ENCODE measurements around the gene C1orf94. TPM values are rescaled to one million over a fixed set of nuclear protein-coding genes. Genes with fewer than 3 reads are reported as not detected.

The C1orf94 gene
- total and polyA plus RNA-seq, 2 of the 4 experiments (the other 2 are of a cell fraction), result not detected

GRCh38 chr1:34213956-34214355, 37.2 kb downstream of the C1orf94 start:
- Histone ChIP-seq H3K9me3 (ENCODE audit: control insufficient read depth, insufficient read depth, low read length) (peaks cover 34% of the 10 kb centered on the region), H3K56ac (ENCODE audit: extremely low read depth, insufficient read depth, low read length) (no peak overlapping the region), H3K18ac (ENCODE audit: low read depth, low read length) (no peak overlapping the region), H4K8ac (ENCODE audit: low read depth in 2 of 2, low read length in 2 of 2) (no peak overlapping the region), H2BK120ac (ENCODE audit: low read depth, low read length) (no peak overlapping the region), H2BK15ac (ENCODE audit: low read depth, low read length) (no peak overlapping the region), H2BK5ac (ENCODE audit: low read depth, low read length, poor library complexity, severe bottlenecking) (no peak overlapping the region), H2AFZ (replicated peaks; ENCODE audit: low read length, poor library complexity) (no peak overlapping the region), H3K36me3 (ENCODE audit: control insufficient read depth, insufficient read depth, low read length) (no peaks in the 10 kb centered on the region), H3K9ac (ENCODE audit: low read depth, low read length) (no peak overlapping the region), H3K27ac (ENCODE audit: insufficient read depth, low read length) (no peak overlapping the region), H3K79me1 (ENCODE audit: low read depth in 1 of 2, low read length in 2 of 2) (no peaks in the 10 kb centered on the region), H3K4me3 (ENCODE audit: insufficient read depth, low read depth, low read length) (no peak overlapping the region), H4K5ac (ENCODE audit: low read depth, low read length) (no peak overlapping the region), H3K23ac (ENCODE audit: low read depth, low read length) (no peak overlapping the region), H3K4ac (ENCODE audit: low read depth, low read length) (no peak overlapping the region), H2BK20ac (ENCODE audit: low read depth, low read length) (no peak overlapping the region), H4K91ac (ENCODE audit: insufficient read depth, low read depth, low read length) (no peak overlapping the region), H4K20me1 (ENCODE audit: insufficient read depth, low read length) (no peaks in the 10 kb centered on the region), H2AK5ac (ENCODE audit: low read depth, low read length) (no peak overlapping the region), H3K14ac (replicated peaks; ENCODE audit: low read depth, low read length) (no peak overlapping the region), H2AK9ac (replicated peaks; ENCODE audit: low read depth, low read length, poor library complexity) (no peak overlapping the region), H3K4me1 (ENCODE audit: control insufficient read depth, insufficient read depth, low read length) (no peaks in the 10 kb centered on the region), H3K4me2 (ENCODE audit: low read depth, low read length) (no peak overlapping the region), H3K9me1 (ENCODE audit: insufficient read depth, low read length) (no peaks in the 10 kb centered on the region), H3K27me3 (ENCODE audit: control insufficient read depth, insufficient read depth, low read length) (no peaks in the 10 kb centered on the region)
- ChIA-PET CTCF (no interaction called here), POLR2A (ENCODE audit: unreplicated experiment) (no interaction called here)
- intact Hi-C loops (cut with micrococcal nuclease), result no loop called here
- no peak for TF ChIP-seq RCOR1 (IDR thresholded peaks at IDR 0.05; ENCODE audit: insufficient replicate concordance, low read length)
- no peak for TF ChIP-seq POLR2A (IDR thresholded peaks at IDR 0.05; ENCODE audit: low read depth, low read length)
- TF ChIP-seq MXI1 (IDR thresholded peaks at IDR 0.05; ENCODE audit: borderline replicate concordance, low read depth, low read length), result no peak
- TF ChIP-seq MAFK (IDR thresholded peaks at IDR 0.05; ENCODE audit: low read depth, low read length), result no peak
- TF ChIP-seq NFE2L2 (IDR thresholded peaks at IDR 0.05; ENCODE audit: low read depth, low read length), result no peak
- no peak for TF ChIP-seq SMC3 (IDR thresholded peaks at IDR 0.05; ENCODE audit: low read depth, low read length)
- TF ChIP-seq FOS (IDR thresholded peaks at IDR 0.05; ENCODE audit: low read depth, low read length), result no peak
- no peak for TF ChIP-seq ELK1 (IDR thresholded peaks at IDR 0.05; ENCODE audit: borderline replicate concordance, low read depth, low read length)
- TF ChIP-seq RFX5 (IDR thresholded peaks at IDR 0.05; ENCODE audit: low read depth, low read length), result no peak
- TF ChIP-seq, protein P1, sequence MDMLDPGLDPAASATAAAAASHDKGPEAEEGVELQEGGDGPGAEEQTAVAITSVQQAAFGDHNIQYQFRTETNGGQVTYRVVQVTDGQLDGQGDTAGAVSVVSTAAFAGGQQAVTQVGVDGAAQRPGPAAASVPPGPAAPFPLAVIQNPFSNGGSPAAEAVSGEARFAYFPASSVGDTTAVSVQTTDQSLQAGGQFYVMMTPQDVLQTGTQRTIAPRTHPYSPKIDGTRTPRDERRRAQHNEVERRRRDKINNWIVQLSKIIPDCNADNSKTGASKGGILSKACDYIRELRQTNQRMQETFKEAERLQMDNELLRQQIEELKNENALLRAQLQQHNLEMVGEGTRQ (IDR thresholded peaks at IDR 0.05; ENCODE audit: low read depth, low read length), result no peak
- no peak for TF ChIP-seq RAD21 (IDR thresholded peaks at IDR 0.05; ENCODE audit: low read length)
- no peak for TF ChIP-seq CHD1 (IDR thresholded peaks at IDR 0.05; ENCODE audit: low read depth, low read length)
- TF ChIP-seq BHLHE40 (IDR thresholded peaks at IDR 0.05; ENCODE audit: low read depth, low read length), result no peak
- TF ChIP-seq, protein P2, sequence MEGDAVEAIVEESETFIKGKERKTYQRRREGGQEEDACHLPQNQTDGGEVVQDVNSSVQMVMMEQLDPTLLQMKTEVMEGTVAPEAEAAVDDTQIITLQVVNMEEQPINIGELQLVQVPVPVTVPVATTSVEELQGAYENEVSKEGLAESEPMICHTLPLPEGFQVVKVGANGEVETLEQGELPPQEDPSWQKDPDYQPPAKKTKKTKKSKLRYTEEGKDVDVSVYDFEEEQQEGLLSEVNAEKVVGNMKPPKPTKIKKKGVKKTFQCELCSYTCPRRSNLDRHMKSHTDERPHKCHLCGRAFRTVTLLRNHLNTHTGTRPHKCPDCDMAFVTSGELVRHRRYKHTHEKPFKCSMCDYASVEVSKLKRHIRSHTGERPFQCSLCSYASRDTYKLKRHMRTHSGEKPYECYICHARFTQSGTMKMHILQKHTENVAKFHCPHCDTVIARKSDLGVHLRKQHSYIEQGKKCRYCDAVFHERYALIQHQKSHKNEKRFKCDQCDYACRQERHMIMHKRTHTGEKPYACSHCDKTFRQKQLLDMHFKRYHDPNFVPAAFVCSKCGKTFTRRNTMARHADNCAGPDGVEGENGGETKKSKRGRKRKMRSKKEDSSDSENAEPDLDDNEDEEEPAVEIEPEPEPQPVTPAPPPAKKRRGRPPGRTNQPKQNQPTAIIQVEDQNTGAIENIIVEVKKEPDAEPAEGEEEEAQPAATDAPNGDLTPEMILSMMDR (conservative IDR thresholded peaks at IDR 0.05; ENCODE audit: low read depth, low read length), result no peak
- WGBS, 2 experiments (ENCODE audit: extremely low coverage in 2 of 2, insufficient read length in 1 of 2), result no CpG with 5 or more reads among the region's 3 CpGs
- in situ Hi-C loops (cut with MboI; ENCODE audit: low sequenced_read_pairs), result no loop called here
- DNase-seq (no peak), ATAC-seq (ENCODE audit: low read depth) (no peak)
- no TSS peak for BruUV-seq (replicated peaks)
- dilution Hi-C loops (cut with HindIII; ENCODE audit: low sequenced_read_pairs, unreplicated experiment), result no loop called here
